HCT116 (cell line): ENCODE results near the gene PTPRC. TPM values are rescaled to one million over a fixed set of nuclear protein-coding genes. Genes with fewer than 3 reads are reported as not detected.

Experiments used
- ATAC-seq: fragments of 200-7000 bp; cut with Tn5 transposase; 2 replicates; pipeline ENCODE4 v1.9.1; 2020; ENCODE audit warnings: mild to moderate bottlenecking, moderate library complexity
- BruUV-seq: library from RNA; stranded (reverse); fragments of 400-500 nt; replicated peaks from 2 replicates; lab custom pipeline; 2021; lab: Mats Ljungman, UMichigan
- CTCF ChIA-PET: fragments of 300-600 bp; sonication (Branson Sonifier 250); formaldehyde crosslinking; loops from one replicate; lab custom pipeline; 2021; ENCODE audit warnings: antibody characterized with exemption; lab: Charles Lee
- POLR2A ChIA-PET: fragments of 300-600, 350-600 bp; sonication (Branson Sonifier 250); formaldehyde crosslinking; loops from one replicate; lab custom pipeline; 2021; ENCODE audit warnings: antibody characterized with exemption; lab: Charles Lee
- RAD21 ChIA-PET, 2 experiments: fragments of 300-600 bp; sonication (Branson Sonifier 250); formaldehyde crosslinking; loops; one replicate each; lab custom pipeline; 2023; ENCODE audit warnings: low total read pairs in 2 of 2; ENCODE audit not compliant: uncharacterized antibody in 2 of 2, unreplicated experiment in 2 of 2, low non-redundant PET in 1 of 2; lab: Charles Lee
- DNase-seq: peaks from one replicate; pipeline ENCODE4 v3.0.0-alpha.2; 2010; ENCODE audit warnings: low read depth, low spot score
- H2AFZ ChIP-seq: fragments of 200-600 bp; shearing (Covaris generic), sonication (generic); 2 replicates; pipeline ENCODE4 v1.6.1; 2017; ENCODE audit warnings: low read depth, mixed run types, mixed read lengths, antibody characterized with exemption, low read length; ENCODE audit not compliant: poor library complexity, severe bottlenecking
- H3K27ac ChIP-seq: 2 replicates; pipeline ENCODE4 v1.5.1; 2012; ENCODE audit warnings: low read depth, low read length
- H3K27me3 ChIP-seq: fragments of 200-600 bp; sonication (generic); 2 replicates; pipeline ENCODE4 v1.6.1; 2016; ENCODE audit warnings: mixed run types, low read length, mixed read lengths; ENCODE audit not compliant: insufficient read depth
- H3K36me3 ChIP-seq, 2 experiments: fragments of 200-500 bp in 1 of 2; fragments of 200-600 bp in 1 of 2; sonication (Bioruptor generic) in 1 of 2; sonication (generic) in 1 of 2; 2 replicates each; pipeline versions ENCODE4 v1.5.1 to v1.6.1; 2014 to 2016; ENCODE audit warnings: low read length in 2 of 2, inconsistent platforms in 1 of 2, mixed read lengths in 1 of 2, mixed run types in 1 of 2; ENCODE audit not compliant: insufficient read depth in 2 of 2, control insufficient read depth in 1 of 2
- H3K4me1 ChIP-seq, 2 experiments: fragments of 200-600 bp in 1 of 2; sonication (generic) in 1 of 2; 2 replicates each; pipeline versions ENCODE4 v1.5.1 to v1.6.1; 2012 to 2017; ENCODE audit warnings: low read length in 2 of 2, inconsistent platforms in 1 of 2, mild to moderate bottlenecking in 1 of 2, mixed read lengths in 1 of 2, mixed run types in 1 of 2, moderate library complexity in 1 of 2; ENCODE audit not compliant: insufficient read depth in 2 of 2, control insufficient read depth in 1 of 2
- H3K4me2 ChIP-seq: fragments of 200-600 bp; sonication (generic); 2 replicates; pipeline ENCODE4 v1.6.1; 2017; ENCODE audit warnings: mixed run types, low read length, mixed read lengths
- H3K4me3 ChIP-seq, 2 experiments: fragments of 200-600 bp in 1 of 2; sonication (generic) in 1 of 2; replicated peaks in 1 of 2; 2 replicates each; pipeline ENCODE4 v1.5.1; 2011 to 2016; ENCODE audit warnings: low read length in 2 of 2, control low read depth in 1 of 2, low read depth in 1 of 2, mild to moderate bottlenecking in 1 of 2, mixed read lengths in 1 of 2, mixed run types in 1 of 2
- H3K79me2 ChIP-seq: fragments of 200-600 bp; sonication (generic); 2 replicates; pipeline ENCODE4 v1.6.1; 2017; ENCODE audit warnings: mild to moderate bottlenecking, mixed run types, low read length, moderate library complexity, mixed read lengths; ENCODE audit not compliant: insufficient read depth
- H3K9ac ChIP-seq: fragments of 200-600 bp; sonication (generic); 2 replicates; pipeline ENCODE4 v1.6.1; 2016; ENCODE audit warnings: low read length, mixed read lengths
- H3K9me2 ChIP-seq: fragments of 200-600 bp; sonication (generic), shearing (Covaris generic); 2 replicates; pipeline ENCODE4 v1.6.1; 2017; ENCODE audit warnings: mixed run types, mild to moderate bottlenecking, moderate library complexity; ENCODE audit not compliant: insufficient read depth
- H3K9me3 ChIP-seq, 2 experiments: fragments of 200-500 bp in 1 of 2; fragments of 200-600 bp in 1 of 2; sonication (Bioruptor generic) in 1 of 2; sonication (generic) in 1 of 2; 2 replicates each; pipeline ENCODE4 v1.6.1; 2014 to 2017; ENCODE audit warnings: low read length in 2 of 2, mixed read lengths in 2 of 2, inconsistent platforms in 1 of 2, low read depth in 1 of 2, mild to moderate bottlenecking in 1 of 2, mixed run types in 1 of 2, moderate library complexity in 1 of 2; ENCODE audit not compliant: control insufficient read depth in 1 of 2, insufficient read depth in 1 of 2
- H4K20me1 ChIP-seq: fragments of 200-600 bp; sonication (generic), shearing (Covaris generic); 2 replicates; pipeline ENCODE4 v1.6.1; 2017; ENCODE audit warnings: mixed run types, mild to moderate bottlenecking, moderate library complexity; ENCODE audit not compliant: insufficient read depth
- CBX3 ChIP-seq: IDR thresholded peaks from 2 replicates; pipeline ENCODE4 v1.6.1; 2012; ENCODE audit warnings: low read depth
- CEBPB ChIP-seq: IDR thresholded peaks from 2 replicates; pipeline ENCODE4 v1.6.1; 2012; ENCODE audit warnings: low read depth
- EGR1 ChIP-seq: IDR thresholded peaks from 2 replicates; pipeline ENCODE4 v1.6.1; 2012; ENCODE audit warnings: low read depth
- ELF1 ChIP-seq: IDR thresholded peaks from 2 replicates; pipeline ENCODE4 v1.6.1; 2012; ENCODE audit warnings: low read depth, borderline replicate concordance
- EZH2phosphoT487 ChIP-seq: fragments of 200-600 bp; IDR thresholded peaks from 2 replicates; pipeline ENCODE4 v1.6.1; 2018; ENCODE audit warnings: antibody characterized with exemption, borderline replicate concordance
- FOSL1 ChIP-seq: IDR thresholded peaks from 2 replicates; pipeline ENCODE4 v1.6.1; 2012; ENCODE audit warnings: low read depth
- JUND ChIP-seq: IDR thresholded peaks from 2 replicates; pipeline ENCODE4 v1.6.1; 2012
- POLR2A ChIP-seq: IDR thresholded peaks from 2 replicates; pipeline ENCODE4 v1.7.0; 2011; ENCODE audit warnings: borderline replicate concordance; ENCODE audit not compliant: insufficient read depth, insufficient read length; ENCODE audit errors: extremely low read depth
- POLR2AphosphoS5 ChIP-seq: IDR thresholded peaks from 2 replicates; pipeline ENCODE4 v1.6.1; 2011; ENCODE audit warnings: mild to moderate bottlenecking, low read depth, low read length, moderate library complexity
- RAD21 ChIP-seq: IDR thresholded peaks from 2 replicates; pipeline ENCODE4 v1.6.1; 2012; ENCODE audit warnings: low read depth, mild to moderate bottlenecking
- SP1 ChIP-seq: IDR thresholded peaks from 2 replicates; pipeline ENCODE4 v1.6.1; 2012; ENCODE audit warnings: low read depth
- SRF ChIP-seq: IDR thresholded peaks from 2 replicates; pipeline ENCODE4 v1.6.1; 2012; ENCODE audit warnings: low read depth
- TCF7L2 ChIP-seq: IDR thresholded peaks from 2 replicates; pipeline ENCODE4 v1.7.0; 2011; ENCODE audit warnings: borderline replicate concordance, inconsistent platforms; ENCODE audit not compliant: insufficient read depth, insufficient read length; ENCODE audit errors: extremely low read depth
- YY1 ChIP-seq: IDR thresholded peaks from 2 replicates; pipeline ENCODE4 v1.6.1; 2011; ENCODE audit warnings: low read length, low read depth, moderate library complexity, mild to moderate bottlenecking; ENCODE audit not compliant: insufficient replicate concordance; ENCODE audit errors: extremely low read depth
- ZNF274 ChIP-seq: fragments of 200-500 bp; sonication (Bioruptor generic); IDR thresholded peaks from 2 replicates; pipeline ENCODE4 v1.6.1; 2014; ENCODE audit warnings: mild to moderate bottlenecking, low read depth, low read length, inconsistent platforms
- intact Hi-C: fragments of 100-400 bp; cut with micrococcal nuclease; formaldehyde crosslinking; loops from 2 replicates; pipeline ENCODE4 v1.10.0; 2022
- total RNA-seq: library from RNA; stranded (reverse); gene quantifications from one replicate; pipeline ENCODE4 v1.2.1, GENCODE V29; 2021; ENCODE audit not compliant: unreplicated experiment
- TF ChIP-seq, protein P1 (sequence below): IDR thresholded peaks from 2 replicates; pipeline ENCODE4 v1.6.1; 2011; ENCODE audit warnings: mild to moderate bottlenecking, low read length, moderate library complexity; ENCODE audit not compliant: insufficient replicate concordance; ENCODE audit errors: extremely low read depth
- TF ChIP-seq, protein P2 (sequence below): IDR thresholded peaks from 2 replicates; pipeline ENCODE4 v1.6.1; 2012; ENCODE audit warnings: low read depth
- TF ChIP-seq, protein P3 (sequence below): IDR thresholded peaks from 2 replicates; pipeline ENCODE4 v1.6.1; 2012
- TF ChIP-seq, protein P4 (sequence below): IDR thresholded peaks from 2 replicates; pipeline ENCODE4 v1.6.1; 2012

Gene PTPRC
- total RNA-seq, 1 experiment from 2014 or later: 1.2 TPM

DNA sequence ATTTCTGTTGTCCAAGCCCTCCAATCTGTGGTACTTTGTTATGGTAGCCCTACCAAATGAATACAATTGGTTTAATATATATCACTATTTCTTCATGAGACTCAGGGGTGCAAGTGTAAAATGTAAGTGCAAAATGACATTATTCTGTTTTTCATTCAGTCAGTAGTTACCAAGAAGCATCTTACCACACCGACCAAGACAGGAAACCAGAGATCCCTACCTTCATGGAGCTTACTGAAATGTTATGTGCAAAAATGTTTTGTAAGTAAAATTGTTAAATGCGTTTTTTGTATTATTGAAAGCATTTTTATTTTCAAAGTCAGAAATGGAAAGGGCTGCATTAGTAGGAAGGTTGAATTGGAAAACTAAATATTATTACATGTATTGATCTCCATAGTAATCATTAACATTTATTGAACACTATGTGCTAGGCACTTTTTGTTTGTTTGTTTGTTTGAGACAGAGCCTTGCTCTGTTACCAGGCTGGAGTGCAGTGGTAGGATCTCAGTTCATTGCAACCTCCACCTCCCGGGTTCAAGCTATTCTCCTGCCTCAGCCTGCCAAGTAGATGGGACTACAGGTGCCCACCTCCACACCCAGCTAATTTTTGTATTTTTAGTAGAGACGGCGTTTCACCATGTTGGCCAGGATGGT, 166.8 kb downstream of the PTPRC start (continued):
- no peak for TF ChIP-seq SP1
- TF ChIP-seq, all 23 proteins: peak for 0

DNA sequence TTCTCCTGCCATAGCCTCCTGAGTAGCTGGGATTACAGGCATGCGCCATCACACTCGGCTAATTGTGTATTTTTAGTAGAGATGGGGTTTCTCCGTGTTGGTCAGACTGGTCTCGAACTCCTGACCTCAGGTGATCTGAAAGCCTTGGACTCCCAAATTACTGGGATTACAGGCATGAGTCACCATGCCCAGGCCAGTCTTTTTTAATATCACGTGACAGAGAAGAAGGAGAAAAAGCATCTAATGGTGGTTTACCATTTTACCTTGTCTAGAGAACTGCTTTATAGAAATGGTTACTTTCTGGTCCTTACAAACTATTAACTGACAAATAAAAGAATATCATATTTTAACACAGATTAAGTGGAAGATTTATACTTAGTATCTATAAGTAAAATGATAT, 168.0 kb downstream of the PTPRC start:
- Histone ChIP-seq H3K4me1 (no peaks in the 10 kb centered on the region), H3K27me3 (no peaks in the 10 kb centered on the region), H3K27ac (no peak overlapping the region), H3K9ac (no peak overlapping the region), H3K9me3 (0 out of 4 replicates have a peak, but pooled peaks cover 0 to 3% of the 10 kb centered on the region in 2 experiments)
- ATAC-seq (no peak), DNase-seq (no peak)
- no TSS peak for BruUV-seq
- TF ChIP-seq RAD21 (no peak), JUND (no peak), POLR2AphosphoS5 (no peak), SRF (no peak), FOSL1 (no peak), YY1 (no peak), ZNF274 (no peak), POLR2A (no peak), CEBPB (no peak), CBX3 (no peak), EZH2phosphoT487 (no peak), TCF7L2 (no peak), SP1 (no peak), EGR1 (no peak), ELF1 (no peak)
- TF ChIP-seq, protein P1, sequence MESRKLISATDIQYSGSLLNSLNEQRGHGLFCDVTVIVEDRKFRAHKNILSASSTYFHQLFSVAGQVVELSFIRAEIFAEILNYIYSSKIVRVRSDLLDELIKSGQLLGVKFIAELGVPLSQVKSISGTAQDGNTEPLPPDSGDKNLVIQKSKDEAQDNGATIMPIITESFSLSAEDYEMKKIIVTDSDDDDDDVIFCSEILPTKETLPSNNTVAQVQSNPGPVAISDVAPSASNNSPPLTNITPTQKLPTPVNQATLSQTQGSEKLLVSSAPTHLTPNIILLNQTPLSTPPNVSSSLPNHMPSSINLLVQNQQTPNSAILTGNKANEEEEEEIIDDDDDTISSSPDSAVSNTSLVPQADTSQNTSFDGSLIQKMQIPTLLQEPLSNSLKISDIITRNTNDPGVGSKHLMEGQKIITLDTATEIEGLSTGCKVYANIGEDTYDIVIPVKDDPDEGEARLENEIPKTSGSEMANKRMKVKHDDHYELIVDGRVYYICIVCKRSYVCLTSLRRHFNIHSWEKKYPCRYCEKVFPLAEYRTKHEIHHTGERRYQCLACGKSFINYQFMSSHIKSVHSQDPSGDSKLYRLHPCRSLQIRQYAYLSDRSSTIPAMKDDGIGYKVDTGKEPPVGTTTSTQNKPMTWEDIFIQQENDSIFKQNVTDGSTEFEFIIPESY: no peak
- TF ChIP-seq, protein P2, sequence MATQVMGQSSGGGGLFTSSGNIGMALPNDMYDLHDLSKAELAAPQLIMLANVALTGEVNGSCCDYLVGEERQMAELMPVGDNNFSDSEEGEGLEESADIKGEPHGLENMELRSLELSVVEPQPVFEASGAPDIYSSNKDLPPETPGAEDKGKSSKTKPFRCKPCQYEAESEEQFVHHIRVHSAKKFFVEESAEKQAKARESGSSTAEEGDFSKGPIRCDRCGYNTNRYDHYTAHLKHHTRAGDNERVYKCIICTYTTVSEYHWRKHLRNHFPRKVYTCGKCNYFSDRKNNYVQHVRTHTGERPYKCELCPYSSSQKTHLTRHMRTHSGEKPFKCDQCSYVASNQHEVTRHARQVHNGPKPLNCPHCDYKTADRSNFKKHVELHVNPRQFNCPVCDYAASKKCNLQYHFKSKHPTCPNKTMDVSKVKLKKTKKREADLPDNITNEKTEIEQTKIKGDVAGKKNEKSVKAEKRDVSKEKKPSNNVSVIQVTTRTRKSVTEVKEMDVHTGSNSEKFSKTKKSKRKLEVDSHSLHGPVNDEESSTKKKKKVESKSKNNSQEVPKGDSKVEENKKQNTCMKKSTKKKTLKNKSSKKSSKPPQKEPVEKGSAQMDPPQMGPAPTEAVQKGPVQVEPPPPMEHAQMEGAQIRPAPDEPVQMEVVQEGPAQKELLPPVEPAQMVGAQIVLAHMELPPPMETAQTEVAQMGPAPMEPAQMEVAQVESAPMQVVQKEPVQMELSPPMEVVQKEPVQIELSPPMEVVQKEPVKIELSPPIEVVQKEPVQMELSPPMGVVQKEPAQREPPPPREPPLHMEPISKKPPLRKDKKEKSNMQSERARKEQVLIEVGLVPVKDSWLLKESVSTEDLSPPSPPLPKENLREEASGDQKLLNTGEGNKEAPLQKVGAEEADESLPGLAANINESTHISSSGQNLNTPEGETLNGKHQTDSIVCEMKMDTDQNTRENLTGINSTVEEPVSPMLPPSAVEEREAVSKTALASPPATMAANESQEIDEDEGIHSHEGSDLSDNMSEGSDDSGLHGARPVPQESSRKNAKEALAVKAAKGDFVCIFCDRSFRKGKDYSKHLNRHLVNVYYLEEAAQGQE: no peak
- TF ChIP-seq, protein P3, sequence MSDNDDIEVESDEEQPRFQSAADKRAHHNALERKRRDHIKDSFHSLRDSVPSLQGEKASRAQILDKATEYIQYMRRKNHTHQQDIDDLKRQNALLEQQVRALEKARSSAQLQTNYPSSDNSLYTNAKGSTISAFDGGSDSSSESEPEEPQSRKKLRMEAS: no peak
- TF ChIP-seq, protein P4, sequence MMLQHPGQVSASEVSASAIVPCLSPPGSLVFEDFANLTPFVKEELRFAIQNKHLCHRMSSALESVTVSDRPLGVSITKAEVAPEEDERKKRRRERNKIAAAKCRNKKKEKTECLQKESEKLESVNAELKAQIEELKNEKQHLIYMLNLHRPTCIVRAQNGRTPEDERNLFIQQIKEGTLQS: no peak
- TF ChIP-seq, all 23 proteins: peak for 0
- Histone ChIP-seq H3K9me2 (no peaks in the 10 kb centered on the region), H3K4me3 (no peak overlapping the region), H2AFZ (no peak overlapping the region), H4K20me1 (no peaks in the 10 kb centered on the region), H3K79me2 (no peaks in the 10 kb centered on the region), H3K36me3 (no peaks in the 10 kb centered on the region), H3K4me2 (no peak overlapping the region)
- POLR2A ChIA-PET: no interaction called here
- intact Hi-C loops: no loop called here
- CTCF ChIA-PET: no interaction called here
- RAD21 ChIA-PET: no interaction called here
